SK-N-SH (cell line): Measurements from ENCODE around the gene MANEAL. TPM values are rescaled to one million over a fixed set of nuclear protein-coding genes. Genes with fewer than 3 reads are reported as not detected.

Source experiments
- CTCF ChIA-PET: fragments of 300-600, 350-600 bp; formaldehyde crosslinking; extraction: SDS; loops from one replicate; lab custom pipeline; 2021; lab: Yijun Ruan, JAX
- POLR2A ChIA-PET: fragments of 350-600 bp; sonication (Branson Sonifier 250); formaldehyde crosslinking; extraction: SDS; loops from one replicate; lab custom pipeline; 2020; ENCODE audit warnings: antibody characterized with exemption, inconsistent platforms; lab: Yijun Ruan, JAX
- DNase-seq: peaks from one replicate; pipeline ENCODE4 v3.0.0; 2012
- H2AFZ ChIP-seq: fragments of 200-600 bp; sonication (generic); 2 replicates; pipeline ENCODE4 v1.8.1; 2016; ENCODE audit warnings: antibody characterized with exemption, mild to moderate bottlenecking, low read depth
- H3F3A ChIP-seq: fragments of 200-600 bp; sonication (generic); replicated peaks from 2 replicates; pipeline ENCODE3; 2016; ENCODE audit warnings: antibody characterized with exemption, mild to moderate bottlenecking; ENCODE audit not compliant: insufficient read depth
- H3K27ac ChIP-seq, 2 experiments: fragments of 200-500 bp in 1 of 2; fragments of 200-600 bp in 1 of 2; sonication (Bioruptor generic) in 1 of 2; sonication (generic), shearing (Covaris generic) in 1 of 2; 2 replicates each; pipeline versions ENCODE4 v1.5.1 to v1.6.1; 2014 to 2016; ENCODE audit warnings: low read depth in 2 of 2, inconsistent platforms in 1 of 2, low read length in 1 of 2, mild to moderate bottlenecking in 1 of 2, mixed read lengths in 1 of 2
- H3K27me3 ChIP-seq: fragments of 200-600 bp; sonication (generic), shearing (Covaris generic); 2 replicates; pipeline ENCODE4 v1.6.1; 2016; ENCODE audit warnings: mixed run types; ENCODE audit not compliant: insufficient read depth
- H3K36me3 ChIP-seq, 2 experiments: fragments of 200-500 bp in 1 of 2; fragments of 200-600 bp in 1 of 2; sonication (Bioruptor generic) in 1 of 2; sonication (generic) in 1 of 2; replicated peaks in 1 of 2; 2 replicates each; pipeline versions ENCODE3 to v1.5.1; 2014 to 2016; ENCODE audit warnings: low read length in 1 of 2, mild to moderate bottlenecking in 1 of 2; ENCODE audit not compliant: insufficient read depth in 2 of 2, control insufficient read depth in 1 of 2
- H3K4me1 ChIP-seq, 2 experiments: fragments of 200-500 bp in 1 of 2; fragments of 200-600 bp in 1 of 2; sonication (Bioruptor generic) in 1 of 2; sonication (generic), shearing (Covaris generic) in 1 of 2; 2 replicates each; pipeline versions ENCODE4 v1.5.1 to v1.6.1; 2014 to 2016; ENCODE audit warnings: low read depth in 1 of 2, low read length in 1 of 2, mixed run types in 1 of 2; ENCODE audit not compliant: insufficient read depth in 2 of 2, control insufficient read depth in 1 of 2
- H3K4me2 ChIP-seq: fragments of 200-600 bp; sonication (generic), shearing (Covaris generic); 2 replicates; pipeline ENCODE4 v1.6.1; 2017; ENCODE audit warnings: mixed run types
- H3K4me3 ChIP-seq, 2 experiments: fragments of 200-500 bp in 1 of 2; fragments of 200-600 bp in 1 of 2; sonication (Bioruptor generic) in 1 of 2; sonication (generic), shearing (Covaris generic) in 1 of 2; 2 replicates each; pipeline versions ENCODE4 v1.5.1 to v1.8.1; 2014 to 2016; ENCODE audit warnings: low read depth in 2 of 2, inconsistent platforms in 1 of 2, low read length in 1 of 2, mild to moderate bottlenecking in 1 of 2, mixed read lengths in 1 of 2, moderate library complexity in 1 of 2
- H3K79me2 ChIP-seq: fragments of 200-600 bp; sonication (generic); 2 replicates; pipeline ENCODE4 v1.8.1; 2017; ENCODE audit warnings: mild to moderate bottlenecking; ENCODE audit not compliant: insufficient read depth
- H3K9ac ChIP-seq: fragments of 200-600 bp; sonication (generic); 2 replicates; pipeline ENCODE4 v1.6.1; 2017; ENCODE audit warnings: mixed run types
- H3K9me2 ChIP-seq: fragments of 200-600 bp; sonication (generic); 2 replicates; pipeline ENCODE4 v1.6.1; 2017; ENCODE audit warnings: mixed run types
- H3K9me3 ChIP-seq: fragments of 200-600 bp; sonication (generic); 2 replicates; pipeline ENCODE4 v1.6.1; 2017; ENCODE audit warnings: mixed run types, mild to moderate bottlenecking, moderate library complexity
- H4K20me1 ChIP-seq: fragments of 200-600 bp; sonication (generic); 2 replicates; pipeline ENCODE4 v1.6.1; 2017; ENCODE audit warnings: mild to moderate bottlenecking, mixed run types; ENCODE audit not compliant: insufficient read depth
- CHD2 ChIP-seq: fragments of 150-350 bp; IDR thresholded peaks from 2 replicates; pipeline ENCODE4 v1.6.1; 2018; ENCODE audit warnings: low read length; ENCODE audit not compliant: partially characterized antibody
- CTCF ChIP-seq: fragments of 200-600 bp; sonication (generic); IDR thresholded peaks from 2 replicates; pipeline ENCODE4 v1.6.1; 2017; ENCODE audit warnings: antibody characterized with exemption, mild to moderate bottlenecking, moderate library complexity
- EP300 ChIP-seq, 2 experiments: IDR thresholded peaks; 2 replicates each; pipeline versions ENCODE4 v1.4.0 to v1.6.1; 2012; ENCODE audit warnings: borderline replicate concordance in 1 of 2, low read depth in 1 of 2, low read length in 1 of 2
- EZH2phosphoT487 ChIP-seq: fragments of 200-600 bp; sonication (generic); IDR thresholded peaks from 2 replicates; pipeline ENCODE4 v1.6.1; 2017; ENCODE audit warnings: low read depth, mixed run types, mild to moderate bottlenecking, antibody characterized with exemption, moderate library complexity, borderline replicate concordance
- FOSL2 ChIP-seq: IDR thresholded peaks from 2 replicates; pipeline ENCODE4 v1.4.0; 2012; ENCODE audit warnings: low read depth, mild to moderate bottlenecking, moderate library complexity, borderline replicate concordance
- FOXJ3 ChIP-seq: sonication (generic); formaldehyde crosslinking; IDR thresholded peaks from 2 replicates; pipeline ENCODE4 v1.5.1; 2020; ENCODE audit warnings: mild to moderate bottlenecking, missing genetic modification reagents
- IRF3 ChIP-seq: fragments of 150-350 bp; IDR thresholded peaks from 2 replicates; pipeline ENCODE4 v1.6.1; 2016; ENCODE audit warnings: mild to moderate bottlenecking, low read depth, low read length
- MXI1 ChIP-seq: IDR thresholded peaks from 2 replicates; pipeline ENCODE4 v1.6.1; 2012; ENCODE audit warnings: mild to moderate bottlenecking, low read depth, low read length, improper control_type of control experiment
- NFIC ChIP-seq: IDR thresholded peaks from 2 replicates; pipeline ENCODE4 v1.4.0; 2012; ENCODE audit warnings: borderline replicate concordance
- NRF1 ChIP-seq: IDR thresholded peaks from 2 replicates; pipeline ENCODE4 v1.6.1; 2012; ENCODE audit warnings: low read depth, mild to moderate bottlenecking, low read length
- USF1 ChIP-seq: IDR thresholded peaks from 2 replicates; pipeline ENCODE4 v1.4.0; 2012; ENCODE audit warnings: low read depth, borderline replicate concordance
- USF2 ChIP-seq: fragments of 150-350 bp; IDR thresholded peaks from 2 replicates; pipeline ENCODE4 v1.6.1; 2017; ENCODE audit warnings: antibody characterized with exemption, low read length, low read depth, borderline replicate concordance
- ZBTB33 ChIP-seq: IDR thresholded peaks from 2 replicates; pipeline ENCODE4 v1.4.0; 2012; ENCODE audit warnings: low read depth, borderline replicate concordance
- WGBS: methylation state at CpG from one replicate; pipeline ENCODE4 v1.1.6; 2017; ENCODE audit warnings: low lambda C conversion rate; 5-methylcytosine and 5-hydroxymethylcytosine counted together
- polyA plus RNA-seq, 3 experiments: library from polyadenylated mRNA; depleted of rRNA; stranded (reverse); fragments of >200 nt; gene quantifications; 2 replicates each; pipeline ENCODE4 v1.2.3, GENCODE V29; 2012

MANEAL gene
- polyA plus RNA-seq, 1 of the 3 experiments (the other 2 are of a cell fraction), result 2.7 TPM

- no peaks in the 10 kb centered on the region for H3K9me2 ChIP-seq
- H3K79me2 ChIP-seq, result peaks cover 3% of the 10 kb centered on the region; the same call in 1 of the 2 replicates
- no peak overlapping the region for H3K4me2 ChIP-seq
- no peaks in the 10 kb centered on the region for H4K20me1 ChIP-seq
- no peak for TF ChIP-seq FOXJ3 (CRISPR knock-in tag)
- no peak for TF ChIP-seq CTCF
- no peak for TF ChIP-seq EP300 (IDR thresholded peaks at IDR 0.05; ENCODE audit: borderline replicate concordance in 1 of 2, low read depth in 1 of 2, low read length in 1 of 2)
- no peak for TF ChIP-seq USF1
- no peak for TF ChIP-seq CHD2
- no peak for TF ChIP-seq NRF1
- no peak for TF ChIP-seq NFIC
- no peak for TF ChIP-seq ZBTB33
- TF ChIP-seq IRF3, result no peak
- no peak for TF ChIP-seq FOSL2
- TF ChIP-seq MXI1, result no peak
- TF ChIP-seq USF2, result no peak
- TF ChIP-seq EZH2phosphoT487, result no peak
- no peak overlapping the region for H3K9ac ChIP-seq
- H3K36me3 ChIP-seq, result peaks cover 44 to 52% of the 10 kb centered on the region in 2 experiments
- CTCF ChIA-PET, result no interaction called here
- no peak overlapping the region for H3K27ac ChIP-seq
- no peaks in the 10 kb centered on the region for H3K4me1 ChIP-seq
- no peak overlapping the region for H2AFZ ChIP-seq
- POLR2A ChIA-PET, result no interaction called here
- no peak for DNase-seq
- H3K27me3 ChIP-seq, result no peaks in the 10 kb centered on the region
- H3F3A ChIP-seq, result peaks cover 5% of the 10 kb centered on the region
- H3K9me3 ChIP-seq, result no peaks in the 10 kb centered on the region
- 100% methylated on average over 2 of the region's 2 CpGs for WGBS
- no peak overlapping the region for H3K4me3 ChIP-seq
Measured at GRCh38 chr1:37824001-37824400, 30.4 kb downstream of the MANEAL start.
